Measurements from ENCODE around the gene ZNF548.
"Not testable (repeated sequence)": the region's sequence is repeated elsewhere in the genome, so short reads cannot be mapped to it uniquely, and the experiment has no call there.

ZNF548 gene

DNA sequence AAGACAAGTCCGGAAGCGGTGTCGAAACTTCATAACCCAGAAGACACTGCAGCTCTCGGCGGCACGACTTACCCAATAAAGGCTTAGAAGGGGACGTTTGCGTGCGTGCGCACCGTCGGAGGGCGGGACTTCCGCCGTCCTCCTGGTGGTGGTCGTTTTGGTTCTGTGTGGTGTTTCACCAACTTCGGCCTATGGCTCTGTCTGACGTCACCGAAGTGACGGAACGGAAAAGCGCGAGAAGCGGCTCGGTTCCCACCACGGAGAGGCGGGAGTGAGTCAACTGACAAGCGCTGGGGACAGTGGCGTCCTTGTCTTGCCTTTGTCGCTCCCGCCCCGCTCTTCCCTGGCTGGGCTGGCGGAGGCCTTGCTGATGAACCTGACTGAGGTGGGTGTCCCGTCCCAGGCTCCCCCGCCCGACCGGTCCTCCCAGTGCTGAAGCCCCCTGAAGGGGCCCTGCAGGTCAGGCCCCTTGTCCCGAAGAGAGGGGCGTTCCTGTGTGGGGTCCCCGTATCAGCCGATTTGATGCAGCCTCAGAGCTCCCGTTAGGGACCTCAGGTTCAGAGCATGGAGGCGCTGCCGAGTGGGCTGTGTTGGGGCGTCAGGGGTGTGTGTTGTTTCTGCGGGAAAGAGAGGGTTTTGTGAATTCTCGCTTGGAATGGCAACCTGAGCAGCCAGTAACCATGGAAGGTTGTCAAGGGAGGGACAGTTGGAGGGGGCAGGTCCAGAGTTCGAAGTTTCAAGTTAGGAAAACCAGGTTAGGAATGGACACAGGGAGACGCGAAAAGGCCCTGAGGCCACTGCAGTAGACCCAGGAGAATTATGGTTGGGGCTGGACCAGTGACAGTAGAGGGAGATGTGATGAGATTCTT, at the start of gene ZNF548:
Gene ZNF548 (plus strand): TSS at position 125 of the 869 bp plus-strand sequence. CDS start 246 bp downstream, at position 371.
- peak; percentile 98 for DNase-seq (ENCODE audit: low read depth)

DNA sequence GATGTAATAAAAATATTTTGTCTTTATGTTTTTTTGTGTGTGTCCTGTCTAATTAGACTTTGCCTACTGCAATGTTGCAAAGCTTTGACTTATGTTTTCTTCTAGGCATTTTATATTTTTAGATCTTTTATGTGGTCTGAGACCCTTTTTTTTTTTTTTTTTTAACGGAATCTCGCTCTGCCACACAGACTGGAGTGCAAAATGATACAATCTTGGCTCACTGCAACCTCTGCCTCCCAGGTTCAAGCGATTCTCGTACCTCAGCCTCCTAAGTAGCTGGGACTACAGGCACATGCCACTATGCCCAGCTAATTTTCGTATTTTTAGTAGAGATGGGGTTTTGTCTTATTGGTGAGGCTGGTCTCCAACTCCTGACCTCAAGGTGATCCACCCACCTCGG, 47.1 kb upstream of the ZNF548 start:
- DNase-seq (ENCODE audit: low read depth), result no peak

DNA sequence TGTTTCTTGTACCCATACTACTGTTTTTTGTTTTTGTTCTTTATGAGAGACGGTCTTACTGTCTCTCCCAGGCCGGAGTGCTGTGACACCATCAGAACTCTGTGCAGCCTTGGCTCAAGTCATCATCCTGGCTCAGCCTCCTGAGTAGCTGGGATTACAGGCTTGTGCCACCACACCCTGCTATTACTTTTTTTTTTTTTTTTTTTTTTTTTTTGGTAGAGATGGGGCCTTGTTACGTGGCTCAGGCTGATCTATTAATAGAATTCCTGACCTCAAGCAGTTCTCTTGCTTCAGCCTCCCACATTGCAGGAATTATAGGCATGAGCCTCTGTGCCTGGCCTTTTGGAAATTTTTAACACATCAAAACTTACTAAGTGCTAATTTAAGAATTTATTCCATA, 41.5 kb upstream of the ZNF548 start:
- no peak for DNase-seq (ENCODE audit: low read depth)

DNA sequence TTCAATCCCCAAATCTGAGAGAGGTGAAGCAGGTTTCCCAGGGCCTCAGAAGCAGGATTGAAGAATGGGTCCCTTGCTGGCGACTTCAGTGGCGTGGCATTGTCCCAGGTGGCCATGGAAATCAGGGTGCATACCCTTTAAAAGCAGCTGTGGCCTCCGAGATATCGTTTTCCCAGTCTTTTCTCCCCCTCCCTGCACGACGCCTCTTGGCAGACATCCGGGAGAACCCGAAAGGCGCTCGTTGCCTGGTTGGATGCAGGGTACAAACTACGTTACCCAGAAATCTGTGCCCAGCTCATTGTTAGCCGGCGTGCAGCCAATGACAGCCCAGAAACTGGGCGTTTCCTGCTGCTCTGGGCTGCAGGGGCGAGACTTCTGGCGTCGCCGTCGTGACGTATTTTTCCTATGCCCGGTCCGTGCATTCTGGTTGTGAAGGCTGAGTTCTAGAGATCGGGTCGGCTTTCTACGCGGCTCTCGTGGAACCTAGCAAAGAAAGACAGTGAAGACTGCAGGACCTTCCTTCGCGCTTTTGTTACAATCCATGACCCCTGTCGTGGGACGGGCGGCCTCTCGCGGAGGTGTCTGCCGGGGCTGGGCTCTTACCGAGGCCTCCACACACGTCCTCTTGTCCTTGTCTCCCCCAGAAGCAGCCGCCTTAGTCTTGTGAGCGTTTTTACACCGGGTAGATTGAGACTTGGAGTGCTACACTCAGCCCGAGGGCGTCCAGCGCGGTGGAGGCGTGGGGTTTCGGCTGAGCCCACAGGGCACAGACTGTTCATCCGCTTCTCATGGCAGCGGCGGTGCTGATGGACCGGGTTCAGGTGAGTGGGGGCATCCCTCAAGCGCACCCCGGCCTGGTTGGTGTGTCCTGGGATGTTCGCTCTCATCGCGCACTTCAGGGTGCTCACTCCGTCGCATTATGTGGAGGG, 38.5 kb upstream of the ZNF548 start, which contains the start of gene ZNF304:
Gene ZNF304 (plus strand): TSS at position 395 of the 929 bp plus-strand sequence. CDS start 394 bp downstream, at position 789.
- DNase-seq (ENCODE audit: low read depth), result peak; percentile 76

DNA sequence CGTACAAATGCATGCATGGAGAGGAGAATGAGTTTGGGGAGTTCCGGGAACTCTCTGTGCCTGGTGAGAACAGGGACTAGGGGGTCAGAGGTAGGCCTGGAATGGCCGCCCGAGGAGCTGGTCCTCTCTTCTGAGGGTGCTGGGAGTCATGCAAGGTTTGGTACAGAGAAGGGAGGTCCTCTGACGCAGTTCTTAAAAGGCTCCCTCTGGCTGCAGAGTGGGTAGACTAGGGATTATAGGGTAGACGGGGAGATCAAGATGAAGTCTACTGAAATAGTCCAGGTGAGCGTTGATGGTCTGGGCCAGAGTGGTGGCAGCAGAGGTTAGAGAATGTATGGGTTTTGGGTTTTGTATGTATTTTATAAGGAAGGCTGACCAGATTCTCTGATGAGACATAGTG, 37.8 kb upstream of the ZNF548 start:
- no peak for DNase-seq (ENCODE audit: low read depth)

DNA sequence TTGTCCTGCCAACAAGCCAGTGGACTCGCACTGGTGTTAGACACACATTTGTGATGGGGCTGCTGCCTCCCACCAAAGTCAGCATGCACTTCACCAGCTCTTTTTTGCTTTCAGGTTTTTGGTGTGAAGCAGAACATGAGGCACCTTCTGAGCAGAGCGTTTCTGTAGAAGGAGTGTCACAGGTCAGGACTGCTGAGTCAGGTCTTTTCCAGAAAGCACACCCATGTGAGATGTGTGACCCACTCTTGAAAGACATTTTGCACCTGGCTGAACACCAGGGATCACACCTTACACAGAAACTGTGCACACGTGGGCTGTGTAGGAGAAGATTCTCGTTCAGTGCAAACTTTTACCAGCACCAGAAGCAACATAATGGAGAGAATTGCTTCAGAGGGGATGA, 33.7 kb upstream of the ZNF548 start:
- DNase-seq (ENCODE audit: low read depth), result no peak

DNA sequence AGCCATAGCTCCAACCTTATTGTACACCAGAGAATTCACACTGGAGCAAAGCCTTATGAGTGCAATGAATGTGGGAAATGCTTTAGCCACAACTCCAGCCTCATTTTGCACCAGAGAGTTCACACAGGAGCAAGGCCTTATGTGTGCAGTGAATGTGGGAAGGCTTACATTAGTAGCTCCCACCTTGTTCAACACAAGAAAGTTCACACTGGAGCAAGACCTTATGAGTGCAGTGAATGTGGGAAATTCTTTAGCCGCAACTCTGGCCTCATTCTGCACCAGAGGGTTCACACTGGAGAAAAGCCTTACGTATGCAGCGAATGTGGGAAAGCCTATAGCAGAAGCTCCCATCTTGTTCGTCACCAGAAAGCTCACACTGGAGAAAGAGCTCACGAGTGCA, 32.2 kb upstream of the ZNF548 start:
- DNase-seq (ENCODE audit: low read depth), result no peak

DNA sequence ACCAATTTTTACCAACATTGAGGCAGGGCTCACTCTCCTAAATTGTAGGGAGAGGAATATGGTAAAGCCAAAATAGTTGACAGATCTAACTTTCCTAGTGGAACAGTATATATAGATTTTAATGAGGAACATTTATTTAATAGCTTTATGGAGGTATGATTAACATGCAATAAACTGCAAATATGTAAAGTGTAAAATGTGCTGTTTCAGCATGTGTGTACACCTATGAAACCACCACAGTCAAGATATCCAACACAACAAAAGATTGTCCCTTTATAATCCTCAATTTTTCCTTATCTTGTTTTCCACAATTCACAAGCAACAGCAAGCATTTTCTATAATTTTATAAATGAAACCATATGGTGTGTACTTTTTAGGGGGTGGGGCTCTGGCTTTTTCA, 30.4 kb upstream of the ZNF548 start:
- no peak for DNase-seq (ENCODE audit: low read depth)

DNA sequence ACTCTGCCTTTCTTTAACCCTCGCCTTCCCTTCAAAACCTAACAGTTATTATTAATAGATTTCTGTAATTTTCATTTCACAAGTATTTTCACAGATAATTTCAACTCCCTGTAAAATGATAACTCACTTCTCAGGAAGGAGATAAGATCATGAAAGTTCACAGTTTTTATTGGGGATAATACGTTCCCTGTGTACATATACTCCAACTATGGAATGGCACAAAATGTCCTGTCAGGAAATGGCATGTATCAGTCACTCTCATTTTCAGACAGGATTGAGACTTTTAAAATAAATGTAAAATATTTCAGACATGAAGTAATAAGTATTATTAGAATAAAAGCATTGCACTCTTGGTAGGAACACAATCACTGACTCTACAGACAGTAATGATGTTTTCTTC, 27.2 kb upstream of the ZNF548 start:
- no peak for DNase-seq (ENCODE audit: low read depth)

DNA sequence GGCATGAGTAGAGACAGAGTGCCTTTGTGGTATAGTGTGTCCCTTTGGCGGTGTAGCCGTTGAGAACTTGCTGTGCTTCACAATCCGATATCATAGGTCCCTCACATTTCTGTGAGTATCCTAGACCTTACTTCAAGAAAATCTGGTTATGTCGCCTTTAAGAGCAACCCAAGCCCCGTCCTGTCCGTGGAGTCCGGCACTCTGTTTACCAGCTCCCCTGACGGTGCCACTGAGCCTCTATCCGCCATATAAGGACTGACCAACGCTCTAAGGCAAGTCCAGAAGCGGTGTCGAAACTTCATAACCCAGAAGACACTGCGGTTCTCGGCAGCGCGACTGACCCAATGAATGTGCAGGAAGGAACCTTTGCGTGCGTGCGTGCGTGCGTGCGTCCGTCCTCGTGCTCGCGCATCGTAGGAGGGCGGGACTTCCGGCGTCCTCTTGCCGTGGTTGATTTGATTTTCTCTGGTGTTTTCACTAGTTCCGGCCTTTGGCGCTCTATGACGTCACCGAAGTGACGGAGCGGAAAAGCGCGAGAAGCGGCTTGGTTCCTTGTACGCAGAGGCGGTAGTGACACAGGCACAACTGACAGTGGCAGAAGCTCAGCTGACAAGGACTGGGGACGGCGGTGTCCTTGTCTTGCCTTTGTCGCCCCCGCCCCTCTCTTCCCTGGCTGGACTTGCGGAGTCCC, 26.5 kb upstream of the ZNF548 start, which contains the start of the genes TRAPPC2B and ZNF547:
Gene TRAPPC2B (plus strand): TSS at position 555 of the 691 bp plus-strand sequence. CDS start 1,283 bp downstream, outside the sequence.
Gene ZNF547 (plus strand): TSS at position 555 of the 691 bp plus-strand sequence. CDS start 5,005 bp downstream, outside the sequence.
- DNase-seq (ENCODE audit: low read depth), result peak; percentile 99

DNA sequence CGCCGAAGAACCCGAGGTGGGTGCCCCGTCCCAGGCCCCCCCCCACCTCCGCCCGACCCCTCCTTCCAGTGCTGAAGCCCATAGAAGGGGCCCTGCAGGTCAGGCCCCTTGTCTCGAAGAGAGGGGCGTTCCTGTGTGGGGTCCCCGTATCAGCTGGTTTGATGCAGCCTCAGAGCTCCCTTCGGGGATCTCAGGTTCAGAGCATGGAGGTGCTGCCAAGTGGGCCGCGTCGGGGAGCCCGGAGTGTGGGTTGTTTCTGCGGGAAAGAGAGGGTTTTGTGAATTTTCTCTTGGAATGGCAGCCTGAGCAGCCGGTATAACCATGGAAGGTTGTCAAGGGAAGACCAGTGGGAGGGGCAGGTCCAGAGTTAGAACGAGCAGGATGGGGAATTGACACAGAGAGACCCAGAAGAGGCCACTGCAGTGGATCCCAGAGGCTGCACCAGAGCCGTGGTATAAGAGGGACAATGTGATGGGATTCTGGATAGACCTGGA, 25.9 kb upstream of the ZNF548 start:
- no peak for DNase-seq (ENCODE audit: low read depth)

DNA sequence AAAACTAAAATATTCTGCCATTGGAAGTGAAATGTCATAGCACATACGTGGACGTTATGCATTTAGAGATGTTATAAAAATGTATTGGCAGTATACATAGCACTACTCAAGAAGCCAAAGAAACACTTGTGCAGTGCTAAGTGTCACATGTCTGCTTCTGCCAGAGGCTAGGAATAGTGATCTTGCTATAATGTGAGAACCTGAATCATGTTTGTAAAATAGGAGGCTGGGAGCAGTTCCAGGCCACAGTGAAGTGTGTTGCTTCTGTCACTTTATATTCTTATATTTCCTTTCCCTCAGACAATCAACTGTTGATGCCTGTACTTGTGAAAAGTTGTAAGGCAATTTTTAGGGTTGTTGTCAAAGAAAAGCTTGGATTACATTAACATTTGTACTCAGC, 22.9 kb upstream of the ZNF548 start:
- no peak for DNase-seq (ENCODE audit: low read depth)

DNA sequence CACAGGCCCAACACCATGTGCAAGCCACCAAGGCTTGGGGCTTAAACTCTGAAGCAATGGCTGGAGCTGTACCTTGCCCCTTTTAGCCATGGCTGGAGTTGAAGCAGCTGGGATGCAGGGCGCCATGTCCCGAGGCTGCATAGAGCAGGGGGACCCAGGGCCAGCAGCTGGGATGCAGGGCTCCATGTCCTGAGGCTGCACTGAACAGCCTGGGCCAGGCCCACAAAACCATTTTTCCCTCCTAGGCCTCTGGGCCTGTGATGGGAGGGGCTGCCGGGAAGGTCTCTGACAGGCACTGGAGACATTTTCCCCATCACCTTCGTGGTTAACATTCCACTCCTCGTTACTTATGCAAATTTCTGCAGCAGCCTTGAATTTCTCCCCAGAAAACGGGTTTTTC, 15.5 kb upstream of the ZNF548 start:
- DNase-seq (ENCODE audit: low read depth), result no peak

DNA sequence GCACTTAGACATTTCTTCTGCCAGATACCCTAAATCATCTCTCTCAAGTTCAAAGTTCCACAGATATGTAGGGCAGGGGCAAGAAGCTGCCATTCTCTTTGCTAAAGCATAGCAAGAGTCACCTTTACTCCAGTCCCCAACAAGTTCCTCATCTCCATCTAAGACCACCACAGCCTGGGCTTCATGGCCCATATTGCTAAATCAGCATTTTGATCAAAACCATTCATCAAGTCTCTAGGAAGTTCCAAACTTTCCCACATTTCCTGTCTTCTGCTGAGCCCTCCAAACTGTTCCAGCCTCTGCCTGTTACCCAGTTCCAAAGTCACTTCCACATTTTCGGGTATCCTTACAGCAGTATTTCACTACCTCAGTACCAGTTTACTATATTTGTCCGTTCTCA, 15.0 kb upstream of the ZNF548 start:
- DNase-seq (ENCODE audit: low read depth), result not testable (repeated sequence)

DNA sequence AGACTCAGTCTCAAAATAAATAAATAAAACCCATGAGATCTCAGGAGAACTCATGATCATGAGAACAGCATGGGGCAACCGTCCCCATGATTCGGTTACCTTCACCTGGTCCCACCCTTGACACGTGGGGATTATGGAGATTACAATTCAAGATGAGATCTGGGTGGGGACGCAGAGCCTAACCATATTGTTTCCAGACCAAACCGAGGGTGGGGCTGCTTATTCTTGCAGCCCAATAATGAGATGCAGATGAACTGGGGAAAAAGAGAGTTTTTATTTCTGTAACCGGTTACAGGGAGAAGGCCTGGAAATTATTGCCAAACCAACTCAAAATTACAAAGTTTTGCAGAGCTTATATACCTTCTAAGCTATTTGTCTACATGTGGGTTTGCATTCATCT, 13.5 kb upstream of the ZNF548 start:
- no peak for DNase-seq (ENCODE audit: low read depth)

DNA sequence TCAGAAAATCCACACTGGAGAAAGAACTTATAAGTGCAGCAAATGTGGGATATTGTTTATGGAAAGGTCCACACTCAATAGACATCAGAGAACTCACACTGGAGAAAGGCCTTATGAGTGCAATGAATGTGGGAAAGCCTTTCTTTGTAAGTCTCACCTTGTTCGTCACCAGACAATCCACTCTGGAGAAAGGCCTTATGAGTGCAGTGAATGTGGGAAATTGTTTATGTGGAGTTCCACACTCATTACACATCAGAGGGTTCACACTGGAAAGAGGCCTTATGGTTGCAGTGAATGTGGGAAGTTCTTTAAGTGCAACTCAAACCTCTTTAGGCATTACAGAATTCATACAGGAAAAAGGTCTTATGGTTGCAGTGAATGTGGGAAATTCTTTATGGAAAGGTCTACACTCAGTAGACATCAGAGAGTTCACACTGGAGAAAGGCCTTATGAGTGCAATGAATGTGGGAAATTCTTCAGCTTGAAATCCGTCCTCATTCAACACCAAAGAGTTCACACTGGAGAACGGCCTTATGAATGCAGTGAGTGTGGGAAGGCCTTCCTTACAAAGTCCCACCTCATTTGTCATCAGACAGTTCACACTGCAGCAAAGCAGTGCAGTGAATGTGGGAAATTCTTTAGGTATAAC, 12.0 kb upstream of the ZNF548 start:
- no peak for DNase-seq (ENCODE audit: low read depth)

DNA sequence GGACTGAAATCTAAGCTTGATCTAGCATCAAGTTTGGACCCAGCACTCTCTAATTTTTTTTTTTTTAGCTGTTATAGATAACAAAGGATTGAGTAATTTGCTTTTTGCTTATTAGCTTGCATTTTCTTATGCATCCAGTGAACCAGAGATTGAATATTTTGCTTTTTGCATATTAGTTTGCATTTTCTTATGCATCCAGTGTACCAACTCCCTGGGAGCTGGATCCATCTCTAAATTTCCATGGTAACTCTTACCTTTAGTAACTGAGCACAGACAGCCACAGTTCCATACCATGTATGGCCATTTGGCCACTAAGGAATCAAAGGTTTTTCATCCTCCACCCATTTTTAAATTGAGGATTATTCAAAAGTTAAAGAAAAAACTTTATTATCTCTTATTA, 8.7 kb upstream of the ZNF548 start:
- no peak for DNase-seq (ENCODE audit: low read depth)

DNA sequence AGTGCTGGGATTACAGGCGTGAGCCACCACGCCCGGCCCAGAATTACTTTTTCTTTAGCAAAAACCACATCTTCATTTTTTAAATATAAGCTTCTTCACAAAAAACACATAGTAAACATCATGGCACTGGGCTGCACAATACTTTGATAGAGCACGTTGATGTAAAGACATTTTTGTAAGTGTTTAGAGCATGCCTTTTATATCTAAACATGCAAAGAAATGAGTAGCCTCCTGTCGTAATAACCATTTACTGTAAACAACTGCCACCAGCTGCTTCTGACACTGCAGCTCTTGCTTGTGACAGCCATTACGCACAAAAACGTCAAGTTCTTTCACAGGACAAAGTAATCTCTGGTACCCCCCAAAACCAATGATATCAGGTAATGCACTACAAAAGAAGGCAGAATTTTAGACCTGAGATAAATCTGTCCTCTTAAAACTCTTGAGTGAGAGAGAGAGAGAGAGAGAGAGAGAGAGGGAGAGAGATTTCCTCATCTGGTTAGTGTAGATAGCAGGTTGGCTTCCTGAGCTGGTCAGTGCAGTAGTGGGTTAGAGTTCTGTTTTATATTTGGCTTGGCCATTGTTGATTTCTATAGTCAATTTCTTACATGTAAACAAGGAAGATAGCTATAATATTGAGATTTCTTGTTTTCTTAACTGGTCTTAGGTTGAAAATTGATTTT, 6.7 kb upstream of the ZNF548 start:
- DNase-seq (ENCODE audit: low read depth), result no peak

DNA sequence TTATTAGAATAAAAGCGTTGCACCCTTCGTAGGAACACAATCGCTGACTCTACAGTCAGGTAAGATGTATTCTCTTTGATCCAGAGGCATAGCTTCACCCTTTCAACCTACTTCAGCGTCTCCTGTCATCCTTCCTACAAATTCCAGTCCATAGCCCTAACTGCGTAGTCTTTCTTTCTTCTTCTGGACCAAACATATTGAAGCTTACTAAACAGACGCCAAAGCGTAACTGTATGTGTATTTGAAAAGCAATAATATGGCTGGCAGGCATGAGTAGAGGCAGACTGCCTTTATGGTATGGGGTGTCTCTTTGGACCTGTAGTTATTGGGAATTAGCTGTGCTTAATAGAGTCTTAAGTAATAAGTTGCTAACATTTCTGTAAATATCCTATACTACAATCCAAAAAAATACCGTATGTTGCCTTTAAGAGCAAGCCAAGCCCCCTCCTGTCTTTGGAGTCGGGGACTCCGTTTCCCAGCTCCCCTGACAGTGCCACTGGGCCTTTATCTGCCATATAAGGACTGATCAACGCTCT, 392 bp upstream of the ZNF548 start:
- no peak for DNase-seq (ENCODE audit: low read depth)

DNA sequence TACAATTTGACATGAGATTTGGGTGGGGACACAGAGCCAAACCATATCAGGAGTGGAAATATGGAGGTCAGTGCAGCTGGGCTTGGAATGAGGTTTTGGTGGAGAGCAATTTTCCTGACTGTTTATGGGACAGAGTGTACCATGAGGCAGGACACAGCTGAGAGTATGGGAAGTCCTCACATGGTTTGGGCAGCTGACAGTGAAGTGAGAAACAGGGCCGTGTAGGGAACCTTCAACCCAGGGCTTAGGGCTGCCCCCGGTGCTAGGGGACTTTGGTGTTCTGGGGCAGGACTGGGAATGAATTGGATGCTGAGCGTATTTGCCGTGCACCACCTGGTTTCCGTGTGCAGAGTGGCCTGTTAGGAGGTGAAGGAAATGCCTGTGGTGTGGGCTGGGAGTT, 6.1 kb downstream of the ZNF548 start:
- no peak for DNase-seq (ENCODE audit: low read depth)
